DND-41 (cell line): ENCODE results near the gene INO80D.

Source experiments
- ATAC-seq: fragments of 200-7000 bp; cut with Tn5 transposase; 3 replicates; pipeline ENCODE4 v1.9.1; 2021; ENCODE audit warnings: low read depth; ENCODE audit not compliant: insufficient read depth
- DNase-seq: peaks from one replicate; pipeline ENCODE4 v3.0.0-alpha.2; 2020
- H2AFZ ChIP-seq: 2 replicates; pipeline ENCODE4 v1.6.0; 2012; ENCODE audit warnings: low read depth, low read length
- H3K27ac ChIP-seq: 2 replicates; pipeline ENCODE4 v1.5.1; 2012; ENCODE audit warnings: low read length, inconsistent platforms
- H3K27me3 ChIP-seq: fragments of 200-600 bp; sonication (generic); 2 replicates; pipeline ENCODE4 v1.6.0; 2012; ENCODE audit warnings: low read length, mild to moderate bottlenecking, inconsistent platforms; ENCODE audit not compliant: insufficient read depth, poor library complexity
- H3K36me3 ChIP-seq: 2 replicates; pipeline ENCODE4 v1.5.1; 2012; ENCODE audit warnings: low read length, inconsistent platforms; ENCODE audit not compliant: insufficient read depth
- H3K4me1 ChIP-seq: 2 replicates; pipeline ENCODE4 v1.5.1; 2012; ENCODE audit warnings: mild to moderate bottlenecking, low read length; ENCODE audit not compliant: insufficient read depth
- H3K4me2 ChIP-seq: 2 replicates; pipeline ENCODE4 v1.6.0; 2012; ENCODE audit warnings: mild to moderate bottlenecking, moderate library complexity, low read length, inconsistent platforms; ENCODE audit not compliant: insufficient read depth
- H3K4me3 ChIP-seq, 2 experiments: fragments of 200-600 bp in 1 of 2; shearing (Covaris generic) in 1 of 2; 2 replicates each; pipeline ENCODE4 v1.5.1; 2012 to 2016; ENCODE audit warnings: inconsistent platforms in 2 of 2, low read length in 2 of 2, mild to moderate bottlenecking in 2 of 2, low read depth in 1 of 2, moderate library complexity in 1 of 2
- H3K79me2 ChIP-seq: 2 replicates; pipeline ENCODE4 v1.6.0; 2012; ENCODE audit warnings: low read length, inconsistent platforms; ENCODE audit not compliant: insufficient read depth
- H3K9ac ChIP-seq: 2 replicates; pipeline ENCODE4 v1.6.0; 2012; ENCODE audit warnings: low read depth, mild to moderate bottlenecking, inconsistent platforms, low read length, moderate library complexity
- H3K9me3 ChIP-seq: 2 replicates; pipeline ENCODE4 v1.5.1; 2012; ENCODE audit warnings: low read length, moderate library complexity, mild to moderate bottlenecking, inconsistent platforms; ENCODE audit not compliant: insufficient read depth, severe bottlenecking
- H4K20me1 ChIP-seq: 2 replicates; pipeline ENCODE4 v1.6.0; 2012; ENCODE audit warnings: low read length; ENCODE audit not compliant: insufficient read depth
- CTCF ChIP-seq: IDR thresholded peaks from 2 replicates; pipeline ENCODE4 v1.5.1; 2012; ENCODE audit warnings: borderline replicate concordance, low read length, moderate library complexity, mild to moderate bottlenecking; ENCODE audit not compliant: poor library complexity, severe bottlenecking; ENCODE audit errors: extremely low read depth
- EZH2 ChIP-seq: IDR thresholded peaks from 3 replicates; pipeline ENCODE4 v1.6.1; 2012; ENCODE audit warnings: borderline replicate concordance, low read depth, mild to moderate bottlenecking, moderate library complexity, low read length, inconsistent platforms; ENCODE audit not compliant: severe bottlenecking

The INO80D gene

DNA sequence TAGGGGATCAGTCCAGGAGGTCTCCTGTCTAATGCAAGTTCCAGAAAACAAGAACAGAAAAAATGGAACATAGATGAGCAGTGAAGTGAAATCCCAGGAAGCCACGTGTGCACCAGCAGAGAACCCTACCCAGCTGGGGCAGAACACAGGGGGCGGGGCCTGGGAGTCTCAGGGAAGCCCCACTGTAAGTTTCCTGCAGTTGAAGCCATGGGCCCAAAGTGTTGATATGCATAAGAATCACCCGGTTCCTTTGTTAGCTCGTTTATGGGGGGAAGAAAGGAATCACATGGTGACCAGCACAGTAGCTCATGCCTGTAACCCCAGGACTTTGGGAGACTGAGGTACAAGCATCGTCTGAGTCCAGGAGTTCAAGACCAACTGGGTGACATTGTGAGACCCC, 131.3 kb downstream of the INO80D start:
- no peaks in the 10 kb centered on the region for H3K79me2 ChIP-seq
- H4K20me1 ChIP-seq, result no peaks in the 10 kb centered on the region
- H3K27me3 ChIP-seq, result no peaks in the 10 kb centered on the region
- DNase-seq, result no peak
- H3K9me3 ChIP-seq, result no peaks in the 10 kb centered on the region
- TF ChIP-seq CTCF (no peak), EZH2 (no peak)
- no peaks in the 10 kb centered on the region for H3K4me1 ChIP-seq
- no peak overlapping the region for H2AFZ ChIP-seq
- no peak for ATAC-seq
- no peak overlapping the region for H3K4me3 ChIP-seq
- H3K9ac ChIP-seq, result no peak overlapping the region
- no peak overlapping the region for H3K4me2 ChIP-seq
- H3K27ac ChIP-seq, result no peak overlapping the region
- no peaks in the 10 kb centered on the region for H3K36me3 ChIP-seq

DNA sequence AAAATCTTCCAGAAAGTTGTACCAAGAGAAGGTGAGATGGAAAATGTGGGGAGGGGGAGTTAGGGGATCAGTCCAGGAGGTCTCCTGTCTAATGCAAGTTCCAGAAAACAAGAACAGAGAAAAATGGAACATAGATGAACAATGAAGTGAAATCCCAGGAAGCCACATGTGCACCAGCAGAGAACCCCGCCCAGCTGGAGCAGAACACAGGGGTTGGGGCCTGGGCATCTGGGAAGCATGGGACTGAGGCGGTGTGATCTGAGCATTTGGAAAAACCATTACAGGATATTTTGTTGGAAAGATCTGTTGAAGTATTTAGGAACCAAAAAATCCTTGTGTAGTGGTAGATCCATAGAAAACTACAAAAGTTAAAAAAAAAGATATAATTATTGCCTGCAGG, 133.7 kb downstream of the INO80D start:
- ATAC-seq, result no peak
- TF ChIP-seq CTCF, result no peak
- no peak for TF ChIP-seq EZH2

DNA sequence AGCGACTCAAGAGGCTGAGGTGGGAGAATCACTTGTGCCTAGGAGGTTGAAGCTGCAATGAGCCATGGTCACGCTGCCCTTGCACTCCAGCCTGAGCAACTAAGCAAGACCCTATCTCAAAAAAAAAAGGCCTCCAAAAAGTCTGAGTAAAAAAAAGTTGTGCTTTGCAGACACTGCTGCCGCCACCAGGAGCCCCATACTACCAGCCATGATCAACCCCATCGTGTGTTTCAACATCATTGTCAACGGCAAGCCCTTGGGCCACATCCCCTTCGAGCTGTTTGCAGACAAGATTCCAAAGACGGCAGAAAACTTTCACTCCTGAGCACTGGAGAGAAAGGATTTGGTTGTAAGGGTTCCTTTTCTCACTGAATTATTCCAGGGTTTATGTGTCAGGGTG, 137.1 kb downstream of the INO80D start:
- Histone ChIP-seq H3K27ac (no peak overlapping the region), H3K4me2 (no peak overlapping the region), H3K4me3 (no peak overlapping the region), H3K4me1 (no peaks in the 10 kb centered on the region; the same call in 1 of the 2 replicates), H4K20me1 (no peaks in the 10 kb centered on the region), H3K79me2 (no peaks in the 10 kb centered on the region), H3K36me3 (no peaks in the 10 kb centered on the region), H3K9me3 (no peaks in the 10 kb centered on the region), H3K27me3 (no peaks in the 10 kb centered on the region), H3K9ac (no peak overlapping the region), H2AFZ (no peak overlapping the region)
- no peak for ATAC-seq
- TF ChIP-seq EZH2, result no peak
- no peak for TF ChIP-seq CTCF
- no peak for DNase-seq

More for the DNA sequence above, 133.7 kb downstream of the INO80D start:
- H3K9me3 ChIP-seq, result no peaks in the 10 kb centered on the region
- H3K4me3 ChIP-seq, result no peak overlapping the region
- H3K4me2 ChIP-seq, result no peak overlapping the region
- no peaks in the 10 kb centered on the region for H3K4me1 ChIP-seq
- H3K27me3 ChIP-seq, result no peaks in the 10 kb centered on the region
- H4K20me1 ChIP-seq, result no peaks in the 10 kb centered on the region
- H3K36me3 ChIP-seq, result no peaks in the 10 kb centered on the region
- DNase-seq, result no peak
- H3K27ac ChIP-seq, result no peak overlapping the region
- H3K9ac ChIP-seq, result no peak overlapping the region
- no peak overlapping the region for H2AFZ ChIP-seq
- H3K79me2 ChIP-seq, result no peaks in the 10 kb centered on the region

DNA sequence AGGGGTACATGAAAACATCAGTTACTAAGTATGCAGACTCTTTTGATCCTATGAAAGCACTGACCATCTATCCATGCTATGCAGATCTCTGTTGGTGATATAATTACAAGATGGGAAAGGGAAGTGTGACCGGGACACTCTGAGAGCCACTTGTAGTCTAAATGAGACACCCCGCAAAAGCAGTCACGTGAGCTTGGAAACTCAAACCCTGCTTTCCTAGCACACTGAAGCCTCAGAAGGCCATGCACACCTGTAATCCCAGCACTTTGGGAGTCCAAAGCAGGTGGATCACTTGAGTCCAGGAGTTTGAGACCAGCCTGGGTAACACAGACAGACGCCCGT, 137.5 kb downstream of the INO80D start:
- no peaks in the 10 kb centered on the region for H3K27me3 ChIP-seq
- TF ChIP-seq EZH2, result no peak
- TF ChIP-seq CTCF, result no peak
- H3K9me3 ChIP-seq, result no peaks in the 10 kb centered on the region
- no peak overlapping the region for H3K4me2 ChIP-seq
- H3K36me3 ChIP-seq, result no peaks in the 10 kb centered on the region
- no peak overlapping the region for H2AFZ ChIP-seq
- H3K9ac ChIP-seq, result no peak overlapping the region
- H3K79me2 ChIP-seq, result no peaks in the 10 kb centered on the region
- H3K27ac ChIP-seq, result no peak overlapping the region
- H3K4me1 ChIP-seq, result no peaks in the 10 kb centered on the region; the same call in 1 of the 2 replicates
- no peaks in the 10 kb centered on the region for H4K20me1 ChIP-seq
- ATAC-seq (no peak), DNase-seq (no peak)
- H3K4me3 ChIP-seq, result no peak overlapping the region
